IMR-90 (cell line): Measurements from ENCODE around the gene SDHB. TPM values are rescaled to one million over a fixed set of nuclear protein-coding genes. Genes with fewer than 3 reads are reported as not detected.

Experiments
- ATAC-seq: fragments of 200-7000 bp; cut with Tn5 transposase; 2 replicates; pipeline ENCODE4 v1.9.1; 2020; ENCODE audit warnings: low read depth, mild to moderate bottlenecking, moderate library complexity
- BruUV-seq: library from RNA; stranded (reverse); fragments of 400-500 nt; replicated peaks from 2 replicates; lab custom pipeline; 2021; lab: Mats Ljungman, UMichigan
- CTCF ChIA-PET: fragments of 300-600 bp; formaldehyde crosslinking; extraction: SDS; loops from one replicate; lab custom pipeline; 2021; ENCODE audit warnings: antibody characterized with exemption; lab: Yijun Ruan, JAX
- POLR2A ChIA-PET: fragments of 300-600 bp; sonication (Branson Sonifier 250); formaldehyde crosslinking; loops from one replicate; lab custom pipeline; 2022; ENCODE audit warnings: antibody characterized with exemption; ENCODE audit not compliant: unreplicated experiment; lab: Charles Lee
- DNase-seq: peaks from one replicate; pipeline ENCODE4 v3.0.0; 2013
- H2AFZ ChIP-seq: replicated peaks from 2 replicates; pipeline ENCODE3; 2013; ENCODE audit warnings: low read length, mild to moderate bottlenecking; ENCODE audit not compliant: poor library complexity
- H2AK5ac ChIP-seq: 2 replicates; pipeline ENCODE4 v1.6.1; 2013; ENCODE audit warnings: low read depth, low read length, inconsistent platforms
- H2AK9ac ChIP-seq: replicated peaks from 2 replicates; pipeline ENCODE3; 2013; ENCODE audit warnings: mild to moderate bottlenecking, low read depth, low read length, moderate library complexity; ENCODE audit not compliant: poor library complexity
- H2BK120ac ChIP-seq: 2 replicates; pipeline ENCODE4 v1.6.1; 2013; ENCODE audit warnings: low read depth, low read length, inconsistent platforms
- H2BK15ac ChIP-seq: 3 replicates; pipeline ENCODE4 v1.6.1; 2013; ENCODE audit warnings: low read depth, low read length, inconsistent platforms
- H2BK20ac ChIP-seq: 2 replicates; pipeline ENCODE4 v1.6.1; 2013; ENCODE audit warnings: low read depth, mild to moderate bottlenecking, inconsistent platforms, low read length, moderate library complexity
- H2BK5ac ChIP-seq: 2 replicates; pipeline ENCODE4 v1.6.1; 2013; ENCODE audit warnings: mild to moderate bottlenecking, low read depth, low read length, inconsistent platforms; ENCODE audit not compliant: poor library complexity, severe bottlenecking
- H3K14ac ChIP-seq: replicated peaks from 2 replicates; pipeline ENCODE4 v1.6.1; 2013; ENCODE audit warnings: low read depth, low read length, inconsistent platforms
- H3K18ac ChIP-seq: 2 replicates; pipeline ENCODE4 v1.6.1; 2013; ENCODE audit warnings: low read depth, low read length, control low read depth
- H3K23ac ChIP-seq: 2 replicates; pipeline ENCODE4 v1.6.1; 2013; ENCODE audit warnings: low read depth, low read length, inconsistent platforms
- H3K27ac ChIP-seq: 2 replicates; pipeline ENCODE4 v1.5.1; 2013; ENCODE audit warnings: mild to moderate bottlenecking, control low read depth, low read length; ENCODE audit not compliant: insufficient read depth
- H3K27me3 ChIP-seq: 2 replicates; pipeline ENCODE4 v1.6.1; 2013; ENCODE audit warnings: low read length; ENCODE audit not compliant: control insufficient read depth, insufficient read depth
- H3K36me3 ChIP-seq: 2 replicates; pipeline ENCODE4 v1.6.1; 2013; ENCODE audit warnings: low read length, mixed read lengths; ENCODE audit not compliant: control insufficient read depth, insufficient read depth
- H3K4ac ChIP-seq: 2 replicates; pipeline ENCODE4 v1.6.1; 2013; ENCODE audit warnings: low read depth, low read length, inconsistent platforms
- H3K4me1 ChIP-seq: 2 replicates; pipeline ENCODE4 v1.6.1; 2013; ENCODE audit warnings: low read length, mixed read lengths; ENCODE audit not compliant: control insufficient read depth, insufficient read depth
- H3K4me2 ChIP-seq: 2 replicates; pipeline ENCODE4 v1.6.1; 2013; ENCODE audit warnings: low read depth, mild to moderate bottlenecking, control low read depth, low read length, moderate library complexity
- H3K4me3 ChIP-seq: 2 replicates; pipeline ENCODE4 v1.5.1; 2013; ENCODE audit warnings: low read depth, mild to moderate bottlenecking, control low read depth, low read length, moderate library complexity; ENCODE audit not compliant: insufficient read depth
- H3K56ac ChIP-seq: 2 replicates; pipeline ENCODE4 v1.6.1; 2013; ENCODE audit warnings: low read length, inconsistent platforms; ENCODE audit not compliant: insufficient read depth; ENCODE audit errors: extremely low read depth
- H3K79me1 ChIP-seq, 2 experiments: 2 replicates each; pipeline ENCODE4 v1.6.1; 2013; ENCODE audit warnings: low read length in 2 of 2, inconsistent platforms in 1 of 2, low read depth in 1 of 2
- H3K9ac ChIP-seq: 2 replicates; pipeline ENCODE4 v1.6.1; 2013; ENCODE audit warnings: low read depth, low read length, control low read depth
- H3K9me1 ChIP-seq: 2 replicates; pipeline ENCODE4 v1.6.1; 2013; ENCODE audit warnings: low read length, inconsistent platforms; ENCODE audit not compliant: insufficient read depth
- H3K9me3 ChIP-seq: 2 replicates; pipeline ENCODE4 v1.6.1; 2013; ENCODE audit warnings: low read length; ENCODE audit not compliant: control insufficient read depth, insufficient read depth
- H4K20me1 ChIP-seq: 2 replicates; pipeline ENCODE4 v1.6.1; 2013; ENCODE audit warnings: low read length, inconsistent platforms; ENCODE audit not compliant: insufficient read depth
- H4K5ac ChIP-seq: 2 replicates; pipeline ENCODE4 v1.6.1; 2013; ENCODE audit warnings: mild to moderate bottlenecking, low read depth, low read length, control low read depth
- H4K8ac ChIP-seq, 2 experiments: 2 replicates each; pipeline ENCODE4 v1.6.1; 2013; ENCODE audit warnings: low read depth in 2 of 2, low read length in 2 of 2, control low read depth in 1 of 2, inconsistent platforms in 1 of 2
- H4K91ac ChIP-seq: 2 replicates; pipeline ENCODE4 v1.6.1; 2013; ENCODE audit warnings: low read depth, low read length, inconsistent platforms; ENCODE audit not compliant: insufficient read depth
- BHLHE40 ChIP-seq: fragments of 150-350 bp; IDR thresholded peaks from 2 replicates; pipeline ENCODE4 v1.6.1; 2016; ENCODE audit warnings: mild to moderate bottlenecking, low read depth, low read length
- CEBPB ChIP-seq: IDR thresholded peaks from 2 replicates; pipeline ENCODE4 v1.6.1; 2012; ENCODE audit warnings: low read depth, low read length, improper control_type of control experiment
- CHD1 ChIP-seq: IDR thresholded peaks from 2 replicates; pipeline ENCODE4 v1.6.1; 2012; ENCODE audit warnings: low read depth, low read length, improper control_type of control experiment
- FOS ChIP-seq: fragments of 150-350 bp; IDR thresholded peaks from 2 replicates; pipeline ENCODE4 v1.6.1; 2016; ENCODE audit warnings: low read depth, low read length
- MAFK ChIP-seq: IDR thresholded peaks from 2 replicates; pipeline ENCODE4 v1.6.1; 2012; ENCODE audit warnings: low read depth, low read length, improper control_type of control experiment
- MXI1 ChIP-seq: IDR thresholded peaks from 2 replicates; pipeline ENCODE4 v1.6.1; 2012; ENCODE audit warnings: low read depth, mild to moderate bottlenecking, low read length, moderate library complexity, borderline replicate concordance
- NFE2L2 ChIP-seq: fragments of 150-350 bp; IDR thresholded peaks from 2 replicates; pipeline ENCODE4 v1.6.1; 2016; ENCODE audit warnings: low read depth, mild to moderate bottlenecking, low read length
- POLR2A ChIP-seq: IDR thresholded peaks from 2 replicates; pipeline ENCODE4 v1.6.1; 2012; ENCODE audit warnings: mild to moderate bottlenecking, low read depth, low read length
- RAD21 ChIP-seq: IDR thresholded peaks from 2 replicates; pipeline ENCODE4 v1.6.1; 2012; ENCODE audit warnings: low read length, improper control_type of control experiment
- RCOR1 ChIP-seq: IDR thresholded peaks from 2 replicates; pipeline ENCODE4 v1.6.1; 2012; ENCODE audit warnings: mild to moderate bottlenecking, low read length, improper control_type of control experiment; ENCODE audit not compliant: insufficient replicate concordance
- RFX5 ChIP-seq: IDR thresholded peaks from 2 replicates; pipeline ENCODE4 v1.8.0; 2012; ENCODE audit warnings: low read depth, mild to moderate bottlenecking, low read length, moderate library complexity
- SMC3 ChIP-seq: fragments of 150-350 bp; IDR thresholded peaks from 2 replicates; pipeline ENCODE4 v1.6.1; 2016; ENCODE audit warnings: low read depth, mild to moderate bottlenecking, antibody characterized with exemption, low read length, moderate library complexity
- WGBS, 2 experiments: methylation state at CpG; one replicate each; pipeline versions ENCODE4 v1.1.5 to v1.1.7; 2013; ENCODE audit warnings: missing lambda C conversion rate in 2 of 2; ENCODE audit not compliant: insufficient read length in 1 of 2; ENCODE audit errors: extremely low coverage in 2 of 2; 5-methylcytosine and 5-hydroxymethylcytosine counted together
- dilution Hi-C: fragments of 300-500 bp; cut with HindIII; formaldehyde crosslinking; loops from one replicate; pipeline ENCODE4 v1.14.3; 2018; ENCODE audit warnings: low sequenced_read_pairs; ENCODE audit not compliant: unreplicated experiment
- in situ Hi-C: fragments of 300-500 bp; cut with MboI; formaldehyde crosslinking; loops from 3 replicates; pipeline ENCODE4 v1.14.3; 2019; ENCODE audit warnings: low sequenced_read_pairs, inconsistent platforms, mixed read lengths
- intact Hi-C: fragments of 100-400 bp; cut with micrococcal nuclease; formaldehyde crosslinking; loops from 2 replicates; pipeline ENCODE4 v1.10.0; 2022
- polyA plus RNA-seq, 3 experiments: library from polyadenylated mRNA; depleted of rRNA; stranded (reverse); fragments of >200 nt; gene quantifications; 2 replicates each; pipeline ENCODE4 v1.2.3, GENCODE V29; 2012; ENCODE audit warnings: low replicate concordance in 1 of 3
- total RNA-seq: library from RNA; depleted of rRNA; stranded (reverse); fragments of >200 nt; gene quantifications from 2 replicates; pipeline ENCODE4 v1.2.3, GENCODE V29; 2012
- TF ChIP-seq, protein P1 (sequence below): conservative IDR thresholded peaks from 2 replicates; pipeline ENCODE4 v1.5.1; 2012; ENCODE audit warnings: mild to moderate bottlenecking, low read depth, low read length, improper control_type of control experiment
- TF ChIP-seq, protein P2 (sequence below): fragments of 150-350 bp; IDR thresholded peaks from 2 replicates; pipeline ENCODE4 v1.6.1; 2017; ENCODE audit warnings: mild to moderate bottlenecking, antibody characterized with exemption, low read length, low read depth
- TF ChIP-seq, protein P3 (sequence below): fragments of 150-350 bp; IDR thresholded peaks from 2 replicates; pipeline ENCODE4 v1.6.1; 2016; ENCODE audit warnings: low read depth, mild to moderate bottlenecking, low read length, moderate library complexity, borderline replicate concordance

SDHB gene
- total and polyA plus RNA-seq, 2 of the 4 experiments (the other 2 are of a cell fraction), result 122 to 206 TPM

DNA sequence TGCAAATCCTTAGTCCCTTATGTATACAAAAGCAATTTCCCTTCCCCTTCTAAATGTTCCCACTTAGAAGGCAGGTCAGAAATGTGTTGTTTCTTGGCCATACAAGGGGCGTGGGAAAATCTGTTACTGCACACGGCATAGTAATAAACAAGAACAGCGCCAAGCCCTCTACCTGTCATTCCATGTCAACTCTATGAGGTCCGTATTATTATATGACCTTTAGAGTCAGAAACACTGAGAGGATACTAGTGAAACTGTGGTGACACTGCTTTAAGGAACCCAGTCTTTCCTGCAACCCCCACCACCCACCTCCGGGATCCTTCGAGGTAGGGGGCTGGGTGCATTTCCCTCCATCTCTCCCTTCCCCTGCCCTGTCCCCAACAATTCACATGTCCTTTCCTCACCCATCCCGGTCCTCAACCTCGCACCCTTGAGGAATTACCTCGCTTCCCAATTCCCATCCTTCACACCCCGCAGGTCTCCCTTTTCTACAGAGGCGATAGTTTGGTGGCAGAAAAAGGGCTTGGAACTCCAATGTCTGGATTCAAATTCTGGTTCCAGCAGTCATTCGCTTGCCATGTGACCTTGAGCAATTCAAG lies 647 bp downstream of the SDHB start:
- intact Hi-C loops, result no loop called here
- Histone ChIP-seq H4K20me1 (peaks cover 3% of the 10 kb centered on the region), H3K9me1 (no peaks in the 10 kb centered on the region), H2BK5ac (peak overlapping the region; percentile 55), H2BK120ac (no peak overlapping the region), H3K4me2 (peak overlapping the region; percentile 99), H3K4me3 (peak overlapping the region; percentile 86), H2BK20ac (no peak overlapping the region), H3K14ac (peak overlapping the region; percentile 97), H3K23ac (peak overlapping the region; percentile 93), H3K27me3 (no peaks in the 10 kb centered on the region), H4K8ac (peak overlapping the region; percentile 91 to 98), H3K27ac (peak overlapping the region; percentile 79), H3K4ac (peak overlapping the region; percentile 97), H3K36me3 (peaks cover 4% of the 10 kb centered on the region), H2AFZ (peak overlapping the region; percentile 98), H3K9ac (peak overlapping the region; percentile 93), H2AK9ac (peak overlapping the region; percentile 92), H4K5ac (no peak overlapping the region; the same call in 1 of the 2 replicates), H4K91ac (peak overlapping the region; percentile 87; the same call in 1 of the 2 replicates), H3K9me3 (no peaks in the 10 kb centered on the region), H3K56ac (peak overlapping the region; percentile 87), H3K18ac (no peak overlapping the region), H2BK15ac (no peak overlapping the region), H3K79me1 (peaks cover 15 to 32% of the 10 kb centered on the region in 2 experiments), H2AK5ac (peak overlapping the region; percentile 66), H3K4me1 (peaks cover 4% of the 10 kb centered on the region; the same call in 1 of the 2 replicates)
- in situ Hi-C loops, result no loop called here
- no peak for ATAC-seq
- BruUV-seq, result no TSS peak
- dilution Hi-C loops, result no loop called here
- TF ChIP-seq, protein P1, sequence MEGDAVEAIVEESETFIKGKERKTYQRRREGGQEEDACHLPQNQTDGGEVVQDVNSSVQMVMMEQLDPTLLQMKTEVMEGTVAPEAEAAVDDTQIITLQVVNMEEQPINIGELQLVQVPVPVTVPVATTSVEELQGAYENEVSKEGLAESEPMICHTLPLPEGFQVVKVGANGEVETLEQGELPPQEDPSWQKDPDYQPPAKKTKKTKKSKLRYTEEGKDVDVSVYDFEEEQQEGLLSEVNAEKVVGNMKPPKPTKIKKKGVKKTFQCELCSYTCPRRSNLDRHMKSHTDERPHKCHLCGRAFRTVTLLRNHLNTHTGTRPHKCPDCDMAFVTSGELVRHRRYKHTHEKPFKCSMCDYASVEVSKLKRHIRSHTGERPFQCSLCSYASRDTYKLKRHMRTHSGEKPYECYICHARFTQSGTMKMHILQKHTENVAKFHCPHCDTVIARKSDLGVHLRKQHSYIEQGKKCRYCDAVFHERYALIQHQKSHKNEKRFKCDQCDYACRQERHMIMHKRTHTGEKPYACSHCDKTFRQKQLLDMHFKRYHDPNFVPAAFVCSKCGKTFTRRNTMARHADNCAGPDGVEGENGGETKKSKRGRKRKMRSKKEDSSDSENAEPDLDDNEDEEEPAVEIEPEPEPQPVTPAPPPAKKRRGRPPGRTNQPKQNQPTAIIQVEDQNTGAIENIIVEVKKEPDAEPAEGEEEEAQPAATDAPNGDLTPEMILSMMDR, result no peak
- TF ChIP-seq MAFK (no peak), RFX5 (no peak), FOS (no peak), RCOR1 (no peak), RAD21 (no peak), CEBPB (no peak), CHD1 (no peak), BHLHE40 (no peak), MXI1 (no peak), POLR2A (no peak), SMC3 (no peak), NFE2L2 (no peak)
- TF ChIP-seq, protein P2, sequence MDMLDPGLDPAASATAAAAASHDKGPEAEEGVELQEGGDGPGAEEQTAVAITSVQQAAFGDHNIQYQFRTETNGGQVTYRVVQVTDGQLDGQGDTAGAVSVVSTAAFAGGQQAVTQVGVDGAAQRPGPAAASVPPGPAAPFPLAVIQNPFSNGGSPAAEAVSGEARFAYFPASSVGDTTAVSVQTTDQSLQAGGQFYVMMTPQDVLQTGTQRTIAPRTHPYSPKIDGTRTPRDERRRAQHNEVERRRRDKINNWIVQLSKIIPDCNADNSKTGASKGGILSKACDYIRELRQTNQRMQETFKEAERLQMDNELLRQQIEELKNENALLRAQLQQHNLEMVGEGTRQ, result no peak
- TF ChIP-seq, protein P3, sequence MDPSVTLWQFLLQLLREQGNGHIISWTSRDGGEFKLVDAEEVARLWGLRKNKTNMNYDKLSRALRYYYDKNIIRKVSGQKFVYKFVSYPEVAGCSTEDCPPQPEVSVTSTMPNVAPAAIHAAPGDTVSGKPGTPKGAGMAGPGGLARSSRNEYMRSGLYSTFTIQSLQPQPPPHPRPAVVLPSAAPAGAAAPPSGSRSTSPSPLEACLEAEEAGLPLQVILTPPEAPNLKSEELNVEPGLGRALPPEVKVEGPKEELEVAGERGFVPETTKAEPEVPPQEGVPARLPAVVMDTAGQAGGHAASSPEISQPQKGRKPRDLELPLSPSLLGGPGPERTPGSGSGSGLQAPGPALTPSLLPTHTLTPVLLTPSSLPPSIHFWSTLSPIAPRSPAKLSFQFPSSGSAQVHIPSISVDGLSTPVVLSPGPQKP, result no peak
- ChIA-PET CTCF (no interaction called here), POLR2A (no interaction called here)
- no peak for DNase-seq
- WGBS, 2 experiments, result 20% methylated on average over 1 of the region's 12 CpGs; no CpG with 5 or more reads in 1 of the 2 experiments
